GM19239 (cell line): ENCODE data around the gene EPHA7.

Experiments used
- DNase-seq: peaks from one replicate; pipeline ENCODE4 v3.0.0; 2011; ENCODE audit warnings: low spot score; ENCODE audit not compliant: insufficient read length
- FAIRE-seq: peaks from 2 replicates; lab custom pipeline; 2011; peaks lifted over from hg19 to GRCh38; lab: Jason Lieb, UNC

Gene EPHA7

DNA sequence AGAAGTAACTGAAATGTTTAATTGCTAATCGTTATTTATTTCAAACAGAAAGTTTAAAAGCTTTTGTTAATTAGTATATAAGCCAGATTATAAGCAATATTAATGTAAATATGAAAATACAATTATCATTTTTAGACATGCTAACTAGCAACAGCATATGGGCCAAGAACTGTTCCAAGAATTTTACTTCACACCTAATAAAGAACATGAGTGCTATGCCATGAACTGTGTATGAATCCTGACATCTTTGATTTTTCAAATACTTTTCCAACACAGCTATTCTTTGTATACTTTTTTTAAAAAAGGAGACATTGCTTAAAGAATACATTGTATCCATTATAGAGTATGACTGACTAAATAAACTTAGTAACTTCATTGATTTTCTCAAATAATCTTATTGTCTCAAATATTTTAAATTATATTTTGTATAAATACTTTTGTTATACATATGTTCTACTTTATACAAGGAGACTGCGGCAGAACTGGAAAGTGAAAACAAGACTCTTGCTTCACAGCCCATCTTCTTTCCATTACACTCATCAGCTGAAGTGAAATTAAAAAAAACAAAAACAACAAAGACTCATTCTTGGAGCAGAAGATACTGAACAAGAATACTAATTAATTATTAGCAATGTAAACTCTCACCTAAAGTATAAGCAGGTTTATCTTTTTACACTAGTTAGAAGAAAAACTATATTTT is 89.9 kb downstream of the EPHA7 start:
- FAIRE-seq (no peak), DNase-seq (no peak)

DNA sequence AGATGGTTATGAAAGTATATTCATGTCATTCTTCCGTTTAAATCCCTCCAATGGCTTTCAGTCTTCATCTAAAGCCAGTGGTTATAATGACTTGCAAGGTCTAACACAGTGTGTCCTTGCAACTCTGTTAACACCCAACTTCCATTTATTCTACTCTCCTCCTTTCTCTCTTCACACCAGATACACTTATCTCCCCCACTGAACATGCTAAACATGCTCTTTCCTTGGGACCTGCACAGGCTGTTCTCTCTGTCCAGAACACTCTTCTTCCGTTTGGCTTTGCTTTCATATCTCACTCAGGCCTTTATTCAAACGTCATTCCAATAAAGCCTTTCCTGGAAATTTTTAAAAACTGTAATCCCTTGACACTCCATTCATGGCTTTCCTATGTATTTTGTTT is 91.5 kb downstream of the EPHA7 start:
- no peak for DNase-seq
- FAIRE-seq: no peak

DNA sequence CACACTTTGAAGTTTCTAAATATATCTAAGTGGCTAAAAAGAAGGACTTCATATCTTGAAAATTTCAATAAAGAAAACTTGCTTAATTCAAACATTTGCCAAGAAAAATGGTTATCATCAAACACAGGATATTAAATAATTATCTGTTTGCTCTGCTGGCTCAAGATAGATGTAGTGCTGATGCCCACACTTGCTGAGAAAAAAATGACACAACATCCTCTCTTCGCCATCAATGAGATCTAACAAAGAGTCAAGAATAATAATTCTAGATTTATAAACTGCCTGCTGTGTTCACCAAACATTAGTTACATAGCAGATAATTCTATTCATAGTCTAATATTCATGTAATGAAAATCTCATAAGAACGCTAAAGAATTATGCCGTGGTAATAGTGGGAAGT is 93.6 kb downstream of the EPHA7 start:
- no peak for DNase-seq

DNA sequence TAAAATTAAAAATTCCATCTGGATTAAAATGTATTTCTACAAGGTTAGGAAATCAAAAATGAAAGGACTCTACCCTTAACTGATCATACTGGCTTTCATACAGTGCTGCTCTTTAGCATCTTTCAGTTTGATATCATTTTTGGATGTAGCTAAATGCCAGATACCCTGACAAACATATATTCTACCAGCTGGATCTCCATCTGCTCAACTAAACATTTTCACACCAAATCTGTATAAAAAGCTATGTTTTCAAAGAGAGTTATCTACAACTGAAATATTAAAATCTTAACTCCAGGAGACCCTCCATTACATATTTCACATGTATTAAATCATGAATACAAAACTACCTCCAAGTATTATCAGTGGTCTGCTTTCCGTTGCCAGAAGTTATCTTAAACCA is 95.7 kb downstream of the EPHA7 start:
- DNase-seq: no peak
- no peak for FAIRE-seq

More for the DNA sequence above, 93.6 kb downstream of the EPHA7 start:
- FAIRE-seq: no peak

DNA sequence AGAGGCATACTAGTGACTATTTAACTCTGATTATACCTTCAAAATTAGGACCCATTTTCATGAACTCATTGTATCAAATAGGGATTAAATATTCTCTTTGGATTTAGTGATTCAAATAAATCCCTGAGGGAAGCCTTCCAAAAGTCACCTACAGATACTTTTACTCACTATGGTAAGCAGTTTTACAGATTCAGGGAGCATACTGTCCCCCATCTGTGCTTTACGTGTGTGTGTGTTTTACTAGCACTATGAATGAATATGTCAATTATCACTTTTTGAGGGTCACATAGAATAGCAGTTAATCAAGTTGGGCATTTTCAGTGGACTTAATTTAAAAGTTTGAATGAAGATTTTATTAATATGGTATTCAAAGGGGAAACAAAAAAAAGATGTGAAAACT is 96.7 kb downstream of the EPHA7 start:
- DNase-seq (no peak), FAIRE-seq (no peak)

DNA sequence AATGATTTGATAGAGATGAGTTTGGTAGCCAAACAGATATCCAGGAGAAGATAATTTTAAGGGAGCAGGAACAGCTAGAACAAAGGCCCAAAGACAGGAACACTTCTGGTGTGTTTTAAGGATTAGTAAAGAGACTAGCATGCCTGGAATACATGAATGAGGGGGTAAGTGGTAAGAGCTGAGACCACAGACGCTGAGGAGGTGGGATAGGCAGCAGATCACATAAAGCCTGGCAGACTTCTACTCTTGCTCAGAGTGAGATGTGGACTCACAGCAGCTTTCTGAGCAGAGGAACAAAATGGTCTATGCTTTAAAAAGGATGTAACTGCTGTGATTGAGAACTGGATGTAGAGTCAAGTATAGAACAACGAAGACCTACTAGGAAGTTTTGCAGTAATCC is 100.1 kb downstream of the EPHA7 start:
- FAIRE-seq (no peak), DNase-seq (no peak)

DNA sequence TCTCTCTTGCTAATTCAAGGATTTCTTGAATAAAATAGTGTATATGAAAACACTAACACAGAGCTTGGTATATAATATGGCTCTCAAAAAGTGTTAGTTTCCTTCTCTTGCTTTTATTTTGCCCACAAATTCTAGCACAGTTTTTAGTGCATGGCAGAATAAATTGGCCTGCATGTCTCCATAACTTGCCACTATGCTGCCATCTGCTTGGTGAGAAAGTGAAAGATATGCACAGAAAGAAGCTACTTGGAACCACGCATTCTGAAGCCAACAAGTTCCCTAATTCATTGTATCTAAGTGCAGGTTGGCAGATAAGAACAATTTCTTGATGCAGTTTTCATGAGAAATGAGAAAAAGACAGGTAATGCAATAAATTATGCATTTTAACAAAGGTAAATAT is 101.2 kb downstream of the EPHA7 start:
- DNase-seq (no peak), FAIRE-seq (no peak)

DNA sequence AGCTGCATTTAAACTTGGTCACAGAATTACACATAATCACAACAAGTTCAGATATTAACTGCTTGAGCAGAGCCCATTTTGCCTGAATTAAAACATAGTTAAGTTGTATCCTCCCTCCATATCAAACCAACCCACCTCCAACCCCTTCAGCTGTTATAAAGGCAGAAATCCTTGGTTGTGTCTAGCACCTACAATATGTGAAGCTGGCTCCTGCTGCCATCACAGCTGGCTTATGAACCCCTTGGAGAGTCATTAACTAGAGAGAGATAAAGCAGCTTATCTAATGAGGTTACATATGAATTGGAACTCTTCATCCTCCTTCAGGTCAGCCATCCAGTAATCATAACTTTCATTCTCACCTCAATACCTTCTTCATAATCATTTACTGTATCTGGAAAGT is 101.8 kb downstream of the EPHA7 start:
- FAIRE-seq (no peak), DNase-seq (no peak)

DNA sequence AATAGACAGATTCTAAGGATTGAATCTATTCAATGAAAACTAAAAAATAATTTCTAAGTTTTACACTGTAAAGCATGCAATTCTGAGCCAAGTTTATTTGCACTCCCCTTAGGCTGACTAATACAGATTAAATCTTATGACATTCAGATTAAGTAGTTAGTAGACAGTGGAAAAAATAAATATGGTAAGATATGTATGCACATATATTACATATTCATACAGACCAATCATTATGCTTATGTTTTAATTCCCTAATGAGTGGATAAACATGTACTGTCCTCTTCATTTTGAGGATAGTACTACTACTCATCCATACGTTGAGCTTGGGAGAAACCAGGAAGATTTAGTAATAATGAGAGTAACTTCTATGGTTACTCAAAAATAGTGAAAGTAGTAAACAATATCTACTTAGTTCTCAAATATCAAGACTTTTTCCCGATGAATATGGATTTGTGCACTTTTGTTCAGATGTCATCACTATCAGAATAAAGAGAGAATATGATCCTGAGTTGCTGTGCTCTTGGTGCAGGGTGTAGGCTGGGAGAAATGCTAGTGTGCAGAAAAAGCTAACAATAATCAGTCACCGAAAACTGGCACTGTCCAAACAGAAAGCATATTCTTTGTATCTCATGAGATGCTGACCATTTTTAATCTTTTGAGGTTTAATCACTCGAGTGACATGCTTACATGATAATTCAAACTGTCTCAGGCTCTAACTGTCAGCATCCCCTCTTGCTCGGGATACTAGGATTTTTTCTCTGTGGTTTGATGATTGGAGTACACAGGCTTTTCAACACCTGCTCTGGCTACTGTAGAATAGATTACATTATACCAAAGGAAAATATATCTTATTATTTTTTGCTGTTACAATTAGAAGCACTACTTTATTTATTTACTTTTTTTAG is 111.6 kb downstream of the EPHA7 start:
- DNase-seq (no peak), FAIRE-seq (no peak)

DNA sequence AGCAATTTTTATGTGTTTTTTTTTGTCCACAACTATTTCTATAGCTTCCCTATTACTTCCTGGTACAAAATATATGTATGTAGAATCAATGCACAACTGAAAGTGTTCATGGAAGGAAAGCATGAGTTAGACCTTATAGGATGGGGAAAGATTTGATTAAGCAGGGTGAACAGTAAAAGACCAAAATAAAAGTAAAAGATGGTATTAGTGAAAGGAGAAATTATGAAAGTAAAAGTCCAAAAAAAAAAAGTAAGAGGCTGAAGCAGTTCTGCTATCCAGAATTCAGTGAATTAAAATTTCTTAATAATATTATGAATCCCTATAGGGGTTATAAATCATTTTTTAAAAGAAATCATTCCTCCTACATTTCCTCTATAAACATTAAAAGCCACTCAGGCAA is 114.3 kb downstream of the EPHA7 start:
- DNase-seq (no peak), FAIRE-seq (no peak)

DNA sequence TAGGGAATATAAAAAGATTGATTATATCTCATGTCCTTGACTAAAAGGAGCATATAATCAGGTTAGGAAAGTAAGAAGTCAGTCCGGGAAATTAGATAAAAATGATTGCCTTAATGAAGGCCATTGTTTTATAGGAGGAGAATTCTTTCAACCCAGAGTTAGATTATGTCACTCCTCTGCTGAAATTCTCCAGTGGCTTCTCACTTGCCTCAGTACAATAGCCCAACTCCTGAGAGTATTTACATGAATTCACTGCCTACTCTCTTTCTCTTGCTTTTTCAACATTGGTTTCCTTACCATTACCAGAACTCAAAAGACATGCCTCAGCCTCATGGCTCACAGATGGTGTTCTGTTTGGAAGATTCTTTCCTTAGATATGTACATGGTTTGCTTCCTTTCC is 114.9 kb downstream of the EPHA7 start:
- FAIRE-seq (no peak), DNase-seq (no peak)

DNA sequence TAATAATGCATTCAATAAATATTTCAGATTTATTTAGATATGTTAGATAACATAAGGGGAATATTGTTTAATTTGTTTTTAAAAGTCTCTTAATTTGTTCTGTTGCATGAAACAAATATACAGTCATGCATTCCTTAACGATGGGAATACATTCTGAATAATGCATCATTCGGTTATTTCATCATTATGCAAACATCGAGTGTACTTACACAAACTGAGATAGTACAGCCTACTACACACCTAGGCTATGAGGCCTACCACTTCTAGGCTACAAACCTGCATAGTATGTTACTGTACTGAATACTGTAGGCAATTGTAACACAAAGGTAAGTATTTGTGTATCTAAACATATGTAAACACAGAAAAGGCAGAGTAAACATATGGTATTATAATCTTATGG is 118.7 kb downstream of the EPHA7 start:
- no peak for FAIRE-seq
- no peak for DNase-seq

DNA sequence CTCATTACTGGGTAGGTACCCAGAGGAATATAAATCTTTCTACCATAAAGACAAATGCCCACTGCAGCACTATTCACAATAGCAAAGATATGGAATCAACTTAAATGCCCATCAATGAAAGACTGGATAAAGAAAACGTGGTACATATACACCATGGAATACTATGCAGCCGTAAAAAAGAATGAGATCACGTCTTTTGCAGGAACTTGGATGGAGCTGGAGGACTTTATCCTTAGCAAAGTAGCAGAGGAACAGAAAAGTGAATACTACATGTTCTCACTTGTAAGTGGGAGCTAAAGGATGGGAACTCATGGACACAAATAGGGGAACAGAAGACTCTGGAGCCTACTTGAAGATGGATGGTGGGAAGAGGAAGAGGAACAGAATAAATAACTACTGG is 119.7 kb downstream of the EPHA7 start:
- DNase-seq: no peak
- no peak for FAIRE-seq

DNA sequence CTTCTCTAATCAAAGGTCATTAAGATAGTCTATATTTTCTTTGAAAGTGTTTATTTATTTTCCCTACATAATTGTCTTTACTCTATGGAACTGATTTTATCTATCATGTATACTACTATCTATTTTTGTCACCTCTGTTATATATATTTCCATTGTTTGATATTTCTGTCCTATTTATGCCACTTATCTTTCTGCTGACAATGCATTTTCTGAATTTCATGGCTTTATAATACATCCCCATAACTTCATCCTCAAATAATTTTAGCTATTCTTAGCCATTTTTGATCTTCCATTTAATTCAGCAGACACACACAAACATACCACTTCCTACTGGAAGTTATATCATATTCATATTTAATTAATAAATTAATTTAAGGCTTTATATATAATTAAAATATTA is 123.7 kb downstream of the EPHA7 start:
- no peak for FAIRE-seq
- DNase-seq: no peak

DNA sequence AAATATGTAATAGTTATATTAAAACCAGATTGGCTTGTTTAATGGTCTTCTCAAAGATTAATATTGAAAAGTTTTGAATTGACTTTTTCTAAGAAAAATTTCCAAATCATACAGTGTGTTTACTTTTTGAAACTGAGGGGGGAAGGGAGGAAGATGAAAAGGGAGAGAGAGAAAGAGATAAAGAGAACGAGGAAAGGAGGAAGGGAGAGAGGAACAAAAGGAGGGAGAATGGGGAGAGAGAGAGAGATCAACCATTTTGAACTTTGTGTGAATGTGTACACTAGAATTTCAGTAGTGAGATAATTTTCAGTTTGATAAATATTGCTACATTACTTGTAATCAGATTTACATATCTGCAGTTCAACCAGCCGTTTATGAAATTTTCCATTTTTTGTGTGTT is 124.5 kb downstream of the EPHA7 start:
- DNase-seq: no peak
- FAIRE-seq: no peak

DNA sequence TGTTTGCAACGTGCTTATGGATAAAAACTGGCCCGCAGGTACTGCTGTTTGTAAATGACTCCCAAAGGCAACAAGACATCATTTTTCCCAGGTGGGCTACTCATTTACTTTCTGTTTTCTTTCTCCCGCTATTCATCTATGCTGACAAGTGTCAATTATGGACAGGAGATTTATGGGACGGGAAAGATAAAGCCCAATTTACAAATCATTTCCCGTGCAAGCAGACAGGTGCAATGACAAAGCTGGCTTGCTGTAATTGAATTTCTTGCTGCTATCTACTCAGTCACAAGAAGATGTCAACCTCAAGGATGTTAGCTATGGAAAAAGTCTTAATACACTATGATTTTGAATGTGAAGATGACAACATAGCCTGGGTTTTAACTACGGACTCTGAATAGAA is 125.5 kb downstream of the EPHA7 start:
- DNase-seq (no peak), FAIRE-seq (no peak)

DNA sequence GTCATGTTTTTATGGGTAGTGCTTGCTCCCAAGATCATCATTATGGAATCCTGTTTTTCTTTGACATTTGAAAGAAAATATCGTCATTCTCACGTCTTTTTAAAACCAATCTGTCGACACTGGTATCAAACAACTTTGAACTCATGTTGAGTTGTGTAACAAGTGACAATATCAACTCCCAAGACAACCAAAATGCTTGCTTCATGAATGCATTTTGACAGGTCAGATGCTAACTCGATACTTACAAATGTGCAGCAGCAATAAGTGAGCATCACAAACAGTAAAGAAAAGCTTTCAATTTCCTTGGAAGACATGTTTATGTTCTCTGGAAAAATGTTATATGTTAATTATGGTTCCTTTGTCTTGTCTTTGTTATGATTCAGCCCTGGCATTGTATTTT is 125.9 kb downstream of the EPHA7 start:
- DNase-seq (no peak), FAIRE-seq (no peak)

DNA sequence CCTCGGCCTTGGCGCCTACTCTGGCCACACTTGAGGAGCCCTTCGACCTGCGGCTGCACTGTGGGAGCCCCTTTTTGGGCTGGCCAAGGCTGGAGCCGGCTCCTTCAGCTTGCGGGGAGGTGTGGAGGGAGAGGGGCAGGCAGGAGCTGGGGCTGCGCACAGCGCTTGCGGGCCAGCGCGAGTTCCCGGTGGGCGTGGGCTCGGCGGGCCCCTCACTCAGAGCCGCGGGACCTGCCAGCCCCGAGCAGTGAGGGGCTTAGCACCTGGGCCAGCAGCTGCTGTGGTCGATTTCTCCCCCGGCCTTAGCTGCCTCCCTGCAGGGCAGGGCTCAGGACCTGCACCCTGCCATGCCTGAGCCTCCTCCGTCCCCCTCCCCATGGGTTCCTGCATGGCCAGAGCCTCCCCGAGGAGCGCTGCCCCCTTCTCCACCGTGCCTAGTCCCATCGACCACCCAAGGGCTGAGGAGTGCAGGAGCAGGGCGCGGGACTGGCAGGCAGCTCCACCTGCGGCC is 136.8 kb downstream of the EPHA7 start:
- FAIRE-seq (no peak), DNase-seq (no peak)

DNA sequence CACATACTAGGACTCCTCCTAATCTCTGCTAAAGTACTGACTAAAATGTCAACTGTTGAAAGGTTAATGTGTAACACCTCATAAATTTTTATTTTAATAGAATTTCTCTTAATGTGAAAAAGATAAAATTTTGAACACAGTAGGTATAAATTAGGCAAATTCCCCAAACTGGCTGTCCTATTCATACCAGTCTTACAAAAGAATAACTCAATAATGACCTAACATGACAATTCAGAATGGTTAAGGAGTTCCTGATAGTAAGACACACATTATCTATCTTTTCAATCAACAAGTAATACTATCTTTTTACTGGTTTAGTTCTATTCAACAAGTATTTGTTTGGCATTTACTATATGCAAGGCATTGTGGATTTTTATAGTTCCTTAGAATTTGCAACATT is 141.1 kb downstream of the EPHA7 start:
- no peak for FAIRE-seq
- no peak for DNase-seq

DNA sequence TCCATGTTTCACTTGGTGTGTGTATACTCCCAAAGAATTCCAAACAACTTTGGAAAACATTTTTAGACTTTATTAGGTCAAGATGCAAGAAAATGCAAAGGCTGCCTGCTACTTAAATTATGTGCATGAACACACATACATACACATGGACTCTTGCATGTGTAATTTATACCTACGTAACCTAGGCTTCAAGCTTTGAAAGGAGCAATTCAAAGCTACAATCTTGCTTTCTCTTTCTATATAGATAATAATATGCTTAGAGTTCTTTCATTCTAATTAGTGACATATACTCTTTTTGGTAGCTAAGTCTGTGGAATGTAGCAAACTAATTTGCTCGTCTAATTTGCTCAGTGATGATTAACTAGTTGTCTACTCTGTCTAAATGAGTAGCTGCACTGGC is 146.5 kb downstream of the EPHA7 start:
- FAIRE-seq (no peak), DNase-seq (no peak)

DNA sequence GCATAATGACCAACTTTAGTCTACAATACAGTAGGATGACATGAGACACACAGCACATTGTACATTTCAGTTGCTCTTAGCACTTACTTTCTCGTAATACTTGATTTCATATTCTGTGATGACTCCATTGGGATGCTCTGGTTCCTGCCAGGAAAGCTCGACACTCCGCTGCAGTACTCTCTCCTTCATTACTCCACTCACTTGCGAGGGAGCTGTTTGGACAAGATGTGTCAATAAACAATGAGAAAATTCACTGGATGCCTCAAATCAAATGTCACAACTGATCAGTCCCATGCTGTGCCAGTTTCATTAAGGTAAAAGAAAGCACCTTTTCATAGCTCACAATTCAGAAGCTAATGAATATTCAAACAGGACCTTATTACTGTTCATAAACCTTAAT is 147.1 kb downstream of the EPHA7 start:
- no peak for FAIRE-seq
- no peak for DNase-seq
